ENCODE measurements around the gene COX7A2L.
"Not testable (repeated sequence)": the region's sequence is repeated elsewhere in the genome, so short reads cannot be mapped to it uniquely, and the experiment has no call there.

The COX7A2L gene, protein sequence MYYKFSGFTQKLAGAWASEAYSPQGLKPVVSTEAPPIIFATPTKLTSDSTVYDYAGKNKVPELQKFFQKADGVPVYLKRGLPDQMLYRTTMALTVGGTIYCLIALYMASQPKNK

DNA sequence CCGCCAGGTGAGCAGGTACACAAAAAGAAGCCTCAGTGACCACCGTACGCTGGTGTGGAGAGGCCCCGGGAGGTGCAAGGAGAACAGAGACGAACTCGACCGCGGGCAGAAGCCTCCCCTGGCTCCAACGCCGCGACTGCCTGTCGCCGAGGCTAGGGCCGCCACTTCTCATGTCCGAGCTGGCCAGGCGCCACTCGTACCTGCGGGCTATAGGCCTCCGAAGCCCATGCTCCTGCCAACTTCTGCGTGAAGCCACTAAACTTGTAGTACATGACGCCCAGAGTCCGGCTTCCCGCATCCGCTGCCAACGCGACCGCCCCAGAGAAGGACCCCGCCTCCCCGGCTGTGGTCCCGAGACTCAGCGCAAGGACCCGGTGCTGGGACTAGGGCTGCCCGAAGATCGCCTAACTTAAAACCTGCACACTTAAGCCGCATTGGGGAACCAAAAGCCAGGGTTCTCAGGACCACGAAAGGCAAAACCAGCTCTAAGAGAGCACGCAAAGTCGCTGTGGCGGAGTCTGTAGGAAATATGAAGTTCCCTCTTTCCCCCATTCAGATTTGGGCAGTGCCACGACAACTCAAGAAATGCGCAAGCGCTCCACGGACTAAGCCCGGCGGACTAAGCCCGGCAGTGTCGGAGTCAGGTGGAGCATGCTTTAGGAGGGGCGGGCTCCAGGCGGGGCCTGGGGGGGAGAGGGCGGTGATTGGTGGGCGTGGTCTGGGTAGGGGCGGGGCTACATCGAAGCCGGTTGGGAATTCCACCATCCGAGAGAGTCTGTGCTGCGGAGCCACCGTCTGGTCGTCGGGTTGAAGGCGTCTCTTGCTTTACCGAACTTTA is at the start of gene COX7A2L:
COX7A2L (minus strand) TSS at position 328 of the 838 bp plus-strand sequence; CDS start at position 272, 56 bp downstream.
- peak; percentile 96 to 98 for DNase-seq

DNA sequence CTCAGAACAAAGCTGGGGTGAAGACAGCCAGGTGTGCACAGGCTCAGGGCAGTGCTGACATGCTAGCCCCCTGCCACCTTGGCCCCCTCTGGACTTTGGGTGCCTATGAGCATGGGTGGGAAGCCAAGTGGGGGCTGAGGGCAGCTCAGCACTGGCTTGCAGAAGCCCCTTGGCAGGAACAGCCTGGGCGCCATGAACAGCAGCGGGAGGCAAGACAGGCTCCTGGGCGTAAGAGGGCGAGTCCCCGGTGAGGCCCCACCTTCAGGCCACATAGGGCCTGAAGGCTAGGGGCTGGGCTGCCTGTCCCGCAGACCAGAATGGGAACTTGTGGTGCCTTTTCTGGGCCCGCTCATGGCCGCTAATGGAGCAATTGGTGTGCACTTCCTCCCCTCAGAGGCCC is 47.0 kb upstream of the COX7A2L start:
- no peak for DNase-seq

DNA sequence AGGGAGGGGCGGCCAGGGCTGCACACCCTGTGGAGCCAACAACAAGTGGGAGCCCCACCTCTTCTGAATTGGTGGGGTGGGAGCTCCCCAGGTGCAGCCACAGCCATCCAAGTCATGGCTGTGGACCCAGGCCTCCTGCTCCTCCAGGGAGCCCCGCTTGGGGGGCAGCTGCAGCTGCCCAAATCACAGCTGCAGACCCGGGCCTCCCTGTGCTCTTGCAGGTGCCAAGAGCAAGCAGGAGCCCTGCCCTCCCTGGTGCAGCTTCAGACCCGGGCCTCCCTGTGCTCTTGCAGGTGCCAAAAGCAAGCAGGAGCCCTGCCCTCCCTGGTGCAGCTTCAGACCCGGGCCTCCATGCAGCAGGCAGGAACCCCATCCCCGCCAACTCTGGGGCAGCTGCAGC is 46.5 kb upstream of the COX7A2L start:
- no peak for DNase-seq

DNA sequence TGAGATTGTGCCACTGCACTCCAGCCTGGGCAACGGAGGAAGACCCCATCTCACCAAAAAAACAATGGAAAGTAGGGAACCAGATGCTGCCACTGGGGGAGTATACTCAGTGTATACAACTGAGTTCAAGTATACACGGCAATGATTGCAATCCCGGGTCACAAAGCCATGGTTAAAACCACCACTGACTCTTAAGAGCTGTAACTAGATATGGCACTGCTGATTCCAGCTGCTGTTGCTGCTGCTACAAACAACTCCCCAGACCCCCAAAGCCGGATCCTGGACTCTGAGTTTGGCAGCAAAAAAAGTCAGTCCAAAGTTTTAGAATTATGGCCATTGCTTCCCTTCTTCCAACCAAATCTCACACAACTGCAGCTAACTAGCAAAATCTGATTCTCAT is 43.7 kb upstream of the COX7A2L start:
- DNase-seq, result no peak

DNA sequence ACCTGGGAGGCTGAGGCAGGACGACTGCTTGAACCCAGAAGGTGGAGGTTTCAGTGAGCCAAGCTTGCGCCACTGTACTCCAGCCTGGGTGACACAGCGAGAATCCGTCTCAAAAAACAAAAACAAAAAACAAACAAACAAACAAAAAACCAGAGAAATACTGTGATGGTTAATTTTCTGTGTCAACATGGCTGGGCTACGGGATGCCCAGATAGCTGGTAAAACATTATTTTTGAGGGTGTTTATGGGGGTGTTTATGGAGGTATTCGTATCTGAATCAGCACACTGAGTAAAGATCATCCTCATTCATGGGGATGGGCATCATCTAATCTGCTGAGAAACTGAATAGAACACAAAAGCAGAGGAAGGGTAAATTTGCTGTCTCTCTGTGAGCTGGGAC is 40.8 kb upstream of the COX7A2L start:
- no peak for DNase-seq

DNA sequence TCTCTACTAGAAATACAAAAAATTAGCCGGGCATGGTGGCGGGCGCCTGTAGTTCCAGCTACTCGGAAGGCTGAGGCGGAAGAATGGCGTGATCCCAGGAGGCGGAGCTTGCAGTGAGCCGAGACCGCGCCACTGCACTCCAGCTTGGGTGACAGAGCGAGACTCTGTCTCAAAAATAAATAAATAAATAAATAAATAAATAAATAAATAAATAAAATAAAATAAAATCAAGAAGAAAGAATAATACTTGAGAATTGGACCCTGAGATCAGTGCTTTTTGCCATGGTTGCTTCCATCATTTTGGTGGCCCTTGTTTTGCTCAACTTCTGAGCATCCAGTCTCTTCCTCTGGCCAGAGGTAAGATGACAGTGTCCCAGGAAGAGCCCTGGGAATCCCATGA is 37.0 kb upstream of the COX7A2L start:
- not testable (repeated sequence) for DNase-seq

DNA sequence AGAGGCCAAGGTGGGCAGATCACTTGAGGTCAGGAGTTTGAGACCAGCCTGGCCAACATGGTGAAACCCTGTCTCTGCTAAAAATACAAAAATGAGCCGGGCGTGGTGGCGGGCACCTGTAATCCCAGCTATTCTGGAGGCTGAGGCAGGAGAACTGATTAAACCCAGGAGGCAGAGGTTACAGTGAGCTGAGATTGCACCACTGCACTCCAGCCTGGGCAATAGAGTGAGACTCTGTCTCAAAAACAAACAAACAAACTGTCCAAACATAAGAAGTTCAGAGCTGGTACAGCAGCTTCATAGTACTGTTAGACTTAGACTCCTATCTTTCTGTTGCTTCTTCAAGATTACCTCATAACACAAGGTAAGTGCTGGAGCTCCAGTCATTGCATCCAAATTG is 32.3 kb upstream of the COX7A2L start:
- DNase-seq, result not testable (repeated sequence)

DNA sequence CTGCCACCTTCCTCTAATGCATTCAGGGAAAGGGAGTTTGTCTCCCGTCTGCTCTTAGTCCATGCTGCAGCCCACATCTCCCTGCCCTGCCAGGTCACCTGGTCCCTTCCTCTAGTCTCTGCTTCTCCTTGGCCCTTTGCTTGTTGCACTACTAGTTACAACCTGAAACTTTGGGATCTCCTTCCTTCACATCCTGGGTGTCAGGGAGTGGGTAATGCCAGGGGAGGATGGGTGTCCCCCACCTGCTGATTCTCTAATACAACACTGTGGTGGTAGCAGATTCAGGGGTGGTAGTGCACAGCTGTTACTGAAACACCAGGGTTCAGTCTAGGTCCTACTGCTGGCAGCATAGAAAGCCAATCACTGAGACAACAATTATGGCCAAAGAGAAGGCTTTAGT is 31.2 kb upstream of the COX7A2L start:
- DNase-seq, result no peak

DNA sequence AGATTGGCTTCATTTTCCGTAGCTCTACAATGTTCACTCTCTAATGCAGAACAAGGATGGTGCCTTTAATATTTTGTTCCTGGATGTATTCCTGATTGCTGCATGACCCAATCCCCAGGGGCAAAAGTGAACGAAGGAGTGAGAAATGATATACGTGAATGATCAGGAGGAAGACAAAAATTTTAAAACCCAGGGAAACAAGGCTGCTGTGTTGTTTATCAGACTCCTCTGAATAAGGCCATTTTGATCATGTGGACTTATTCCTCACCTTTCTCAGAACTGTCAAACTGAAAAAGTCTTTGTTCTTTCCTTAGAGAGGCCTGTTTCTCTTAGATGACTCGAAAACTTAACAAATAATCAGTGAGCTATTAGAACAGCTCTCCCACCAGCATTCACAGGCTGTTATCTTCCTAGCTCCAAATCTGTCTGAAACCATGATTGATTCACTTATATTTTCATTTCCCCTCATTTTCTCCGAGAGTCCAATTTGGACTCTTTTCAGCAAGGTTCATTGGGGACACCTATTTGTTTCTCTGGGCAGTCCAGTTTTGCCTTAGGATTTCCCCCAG is 29.5 kb upstream of the COX7A2L start:
- DNase-seq, result no peak

DNA sequence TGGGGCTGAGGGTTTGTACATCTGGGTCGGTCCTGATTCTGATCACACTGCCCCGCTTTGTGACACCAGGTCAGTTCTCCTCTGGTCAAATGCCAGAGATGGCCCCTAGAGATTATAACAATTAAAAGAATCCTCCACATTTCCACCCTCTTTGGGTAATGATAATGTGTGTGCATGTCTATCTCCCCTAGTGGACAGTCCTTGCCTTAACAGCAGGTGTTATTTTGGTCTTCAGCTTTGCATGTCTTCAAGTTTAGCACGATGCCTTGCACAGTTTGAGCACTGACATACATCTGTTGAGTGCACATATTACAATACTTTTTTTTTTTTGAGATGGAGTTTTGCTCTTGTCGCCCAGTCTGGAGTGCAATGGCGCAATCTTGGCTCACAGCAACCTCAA is 25.7 kb upstream of the COX7A2L start:
- DNase-seq, result no peak

DNA sequence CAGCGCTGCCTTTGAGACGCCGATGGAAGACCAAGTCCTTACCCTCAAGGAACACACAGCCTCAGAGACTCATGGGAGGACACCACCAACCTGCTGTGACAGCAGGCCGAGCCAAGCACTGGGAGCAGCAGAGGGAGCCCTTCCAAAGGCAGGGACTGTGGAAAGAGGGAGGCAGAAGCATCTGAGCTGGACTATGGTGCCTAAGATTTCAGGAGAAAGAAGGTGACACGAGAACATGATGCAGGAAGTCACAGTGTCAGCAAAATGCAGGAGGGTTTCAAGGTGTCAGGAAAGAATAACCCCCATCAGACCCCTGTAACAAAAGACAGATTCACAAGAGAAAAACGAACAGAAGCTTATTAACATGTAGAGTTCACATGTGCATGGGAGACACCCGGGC is 24.2 kb upstream of the COX7A2L start:
- no peak for DNase-seq

DNA sequence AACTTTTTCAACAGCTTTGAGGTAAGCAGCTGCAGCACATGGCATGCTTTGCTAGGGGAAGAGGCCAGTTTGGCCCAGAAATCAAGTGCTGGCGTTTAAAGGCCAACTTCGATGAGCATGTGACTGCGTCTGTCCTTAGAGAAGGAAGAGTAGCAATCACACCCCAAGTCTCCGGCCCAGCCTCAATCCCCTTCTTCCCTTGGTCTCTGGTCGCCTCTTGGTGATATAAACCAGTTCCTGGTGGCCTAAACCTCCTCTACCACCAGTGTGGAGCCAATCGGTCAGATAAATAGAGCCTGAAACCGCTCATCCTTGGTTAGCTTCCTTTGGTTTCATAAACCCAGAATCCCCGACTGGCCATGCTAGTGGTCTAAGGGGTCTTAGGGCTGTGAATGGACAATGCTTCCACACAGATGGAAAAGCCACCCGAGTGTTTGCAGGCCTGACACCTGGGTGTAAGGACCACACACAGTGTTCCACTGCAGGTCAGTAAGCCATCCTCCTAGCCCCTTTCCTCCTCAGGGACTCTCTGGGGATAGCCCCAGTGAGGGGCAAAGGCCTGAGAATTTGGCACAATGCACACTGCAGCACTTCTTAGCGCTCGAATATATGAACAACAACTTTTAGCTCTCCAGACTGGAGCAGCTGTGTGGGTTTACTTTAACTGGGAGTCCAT is 23.0 kb upstream of the COX7A2L start:
- no peak for DNase-seq

DNA sequence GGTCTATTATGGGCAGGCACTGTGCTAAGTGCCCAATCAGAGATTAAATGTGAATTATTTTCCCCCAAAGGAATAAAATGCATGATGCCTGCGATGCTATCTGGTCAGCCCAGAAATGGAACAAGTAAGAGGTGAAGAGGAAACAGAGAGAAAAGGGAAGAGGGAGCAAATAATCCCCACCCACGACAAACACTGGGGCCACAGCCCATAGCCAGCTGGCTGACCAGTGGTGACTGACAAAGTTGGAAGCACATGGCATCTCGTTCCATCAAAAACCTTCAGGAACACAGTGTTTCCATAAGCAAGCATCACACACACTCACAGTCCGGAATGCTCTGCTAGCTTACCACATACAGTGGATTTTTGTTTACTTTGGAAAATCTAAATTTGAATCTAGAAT is 21.1 kb upstream of the COX7A2L start:
- DNase-seq, result no peak

DNA sequence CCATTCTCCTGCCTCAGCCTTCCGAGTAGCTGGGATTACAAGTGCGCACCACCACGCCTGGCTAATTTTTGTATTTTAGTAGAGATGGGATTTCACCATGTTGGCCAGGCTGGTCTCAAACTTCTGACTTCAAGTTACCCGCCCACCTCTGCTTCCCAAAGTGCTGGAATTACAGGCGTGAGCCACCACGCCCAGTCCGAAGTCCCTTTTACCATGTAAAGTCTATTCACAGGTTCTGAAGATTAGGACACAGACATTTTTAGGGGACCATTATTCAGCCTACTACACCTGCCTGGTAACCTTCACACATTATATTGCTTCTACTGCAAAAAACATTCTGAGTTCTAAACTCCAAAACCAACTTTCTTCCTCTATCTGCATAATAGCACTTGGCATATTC is 19.0 kb upstream of the COX7A2L start:
- not testable (repeated sequence) for DNase-seq

DNA sequence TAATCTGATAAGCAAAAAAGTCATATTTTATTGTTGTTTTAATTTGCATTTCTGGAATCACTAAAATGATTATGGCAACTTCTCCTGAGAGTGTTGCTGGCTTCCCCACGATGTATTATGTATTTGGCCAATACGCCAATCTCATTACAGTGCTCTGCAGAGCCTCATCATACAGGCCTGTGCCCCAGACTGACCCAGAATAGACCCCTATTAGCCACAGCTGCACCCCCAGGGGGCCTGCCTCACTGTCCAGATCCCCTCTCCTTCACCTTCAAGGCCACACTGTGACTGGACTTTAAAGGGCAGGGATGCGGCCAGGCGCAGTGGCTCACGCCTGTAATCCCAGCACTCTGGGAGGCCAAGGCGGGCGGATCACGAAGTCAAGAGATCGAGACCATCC is 17.4 kb upstream of the COX7A2L start:
- no peak for DNase-seq

DNA sequence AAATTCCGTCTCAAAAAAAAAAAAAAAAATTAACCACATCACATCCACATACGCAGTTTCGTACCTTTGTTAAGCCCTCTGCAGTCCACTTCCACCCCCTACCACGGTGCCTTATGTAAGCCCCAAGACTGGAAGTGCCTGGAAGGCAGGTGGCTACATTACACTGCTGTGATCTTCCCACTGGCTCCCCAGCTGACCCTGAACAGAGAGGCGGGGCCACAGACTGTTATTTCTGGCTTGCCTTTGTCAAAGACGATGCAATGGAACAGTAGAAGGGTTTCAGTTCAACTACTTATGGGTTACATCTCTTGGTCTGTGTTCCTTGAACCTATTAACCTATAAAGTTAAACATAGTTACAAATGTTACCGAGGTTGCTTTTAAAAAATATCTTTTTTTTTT is 15.7 kb upstream of the COX7A2L start:
- no peak for DNase-seq

DNA sequence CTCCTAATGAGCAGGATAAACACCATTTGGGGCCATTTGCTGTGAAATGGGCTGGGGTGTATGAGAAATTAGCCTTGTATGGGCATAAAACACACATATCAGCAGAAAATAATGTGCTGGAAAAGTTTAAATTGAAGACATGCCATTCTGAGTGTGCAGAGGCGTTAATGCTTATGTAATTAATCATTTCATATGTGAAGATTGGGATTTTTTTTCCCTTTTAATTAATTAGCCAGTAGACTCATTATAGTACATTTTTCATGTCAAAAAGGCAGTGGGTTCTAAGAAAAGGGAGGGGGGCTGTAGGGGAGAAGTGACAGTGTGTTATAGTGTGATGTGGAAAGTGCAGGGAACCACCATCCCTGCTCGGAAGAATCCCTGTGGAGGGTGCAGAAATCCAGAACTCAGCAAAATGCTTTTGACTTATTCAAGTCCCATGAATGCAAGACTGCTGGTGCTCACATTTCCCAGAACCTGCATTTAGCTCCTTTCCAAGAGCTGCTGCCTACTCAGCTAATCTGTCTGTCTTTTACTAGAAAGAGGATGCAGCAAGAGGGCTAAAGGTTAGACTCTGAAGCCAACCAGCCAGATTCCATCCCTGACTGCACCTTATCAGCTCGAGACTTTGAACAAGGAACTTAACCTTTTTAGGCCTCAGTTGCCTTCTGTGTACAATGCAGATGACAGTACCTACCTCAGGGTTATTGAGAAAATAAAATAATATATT is 11.6 kb upstream of the COX7A2L start:
- DNase-seq, result no peak

DNA sequence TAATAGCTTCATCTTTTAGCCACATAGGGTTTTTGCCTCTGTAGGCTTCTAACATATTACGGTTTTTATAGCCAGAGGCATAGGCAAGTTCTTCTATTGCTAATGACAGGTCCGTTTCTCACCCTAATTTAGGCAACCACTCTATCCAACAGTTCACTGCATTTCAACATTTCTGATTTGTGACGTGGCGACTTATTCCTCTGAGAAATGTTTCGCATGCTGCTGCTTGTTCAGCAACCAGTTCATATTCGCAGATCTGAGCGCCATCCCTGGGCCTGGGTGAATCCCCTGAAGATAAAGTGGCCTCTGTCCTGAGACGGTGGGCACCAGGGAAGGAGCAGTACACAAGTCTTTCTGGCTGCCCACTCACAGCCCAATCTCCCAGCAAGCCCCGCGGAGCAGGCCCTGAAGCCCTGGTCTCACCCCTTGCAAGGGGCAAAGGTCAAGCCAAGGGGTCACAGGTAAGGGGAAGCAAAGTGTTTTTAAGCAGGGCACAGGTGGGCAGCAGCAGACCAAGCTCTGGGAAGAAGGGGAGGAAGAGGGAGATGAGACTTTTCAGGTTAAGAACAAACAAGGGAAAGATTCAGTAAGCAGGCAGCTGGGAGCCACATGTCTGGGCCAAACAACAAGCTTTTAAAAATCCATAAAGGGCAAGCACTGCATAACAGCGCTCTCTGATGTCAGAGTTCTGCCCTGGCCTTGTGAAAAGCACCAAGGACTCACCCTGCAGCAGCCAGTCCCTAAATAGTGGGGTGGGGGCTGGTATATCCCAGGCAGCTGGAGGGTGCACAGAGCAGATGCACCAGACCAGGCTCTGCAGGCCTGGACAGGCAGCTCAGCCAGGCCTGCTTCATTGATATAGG is 10.8 kb upstream of the COX7A2L start:
- DNase-seq, result no peak

DNA sequence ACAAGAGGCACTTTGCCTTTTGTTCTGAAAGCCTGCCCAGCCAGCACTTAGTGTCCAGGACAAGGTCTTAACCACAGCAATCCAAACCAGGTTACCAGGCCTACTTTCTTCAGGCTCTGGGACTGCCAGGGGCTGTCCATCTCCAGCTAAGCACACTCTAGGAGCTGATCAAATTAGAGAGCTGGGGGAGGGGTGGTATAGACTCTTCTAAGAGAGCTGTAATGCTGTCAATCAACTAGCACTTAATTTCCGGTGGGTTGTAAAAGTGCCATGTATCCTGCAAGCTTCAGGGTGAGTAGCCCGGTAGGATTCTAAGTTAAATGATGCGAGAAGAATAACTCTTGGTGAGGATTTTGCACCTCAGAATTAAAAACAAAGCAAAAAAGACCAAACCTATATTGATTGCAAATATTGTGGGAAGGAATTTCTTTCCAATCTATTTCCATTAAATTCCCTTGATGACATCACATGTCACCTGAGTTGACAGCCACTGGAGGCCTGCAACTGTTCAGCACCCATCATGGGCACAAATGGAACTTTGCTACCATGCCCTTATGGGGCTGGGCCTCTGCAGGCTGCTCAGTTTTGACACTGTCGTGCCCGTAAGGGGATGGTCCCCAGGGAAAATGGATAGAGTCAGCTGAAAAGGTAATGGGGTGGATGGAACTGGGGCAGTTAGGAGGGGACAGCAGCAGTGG is 8.7 kb upstream of the COX7A2L start:
- no peak for DNase-seq

DNA sequence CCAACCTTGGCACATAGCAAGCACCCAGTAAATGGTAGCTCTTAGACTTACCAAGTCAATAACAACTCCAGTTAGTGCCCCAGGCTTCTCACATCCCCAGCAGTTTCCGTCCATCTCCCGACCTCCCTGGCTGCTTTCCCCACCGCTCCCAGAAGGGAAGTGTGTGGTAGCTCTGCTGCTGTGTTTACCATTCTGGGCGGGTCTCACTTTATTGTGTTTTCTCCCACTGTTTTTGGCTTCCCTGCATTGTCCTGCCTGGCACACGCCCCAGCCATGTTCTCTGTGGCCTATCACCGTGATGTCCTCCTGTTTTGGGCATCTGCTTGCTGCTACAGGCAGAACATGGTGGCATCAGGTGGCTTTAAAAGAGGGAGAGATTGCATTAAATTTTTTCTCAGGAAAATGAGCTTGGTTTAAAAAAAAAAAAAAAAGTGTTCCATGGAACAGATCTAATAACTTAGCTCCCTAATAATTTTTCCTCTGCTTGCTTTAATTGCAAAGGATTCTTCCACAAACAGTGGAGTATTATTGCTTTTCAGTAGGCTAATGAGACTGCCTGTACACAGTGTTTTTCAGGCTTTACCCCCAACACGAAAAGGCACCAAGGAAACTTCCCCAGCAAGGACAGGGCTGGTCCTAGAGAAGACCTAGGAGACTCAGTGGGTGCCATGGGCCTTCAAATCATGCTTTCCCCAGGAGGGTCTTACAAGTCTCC is 8.0 kb upstream of the COX7A2L start:
- DNase-seq, result no peak

DNA sequence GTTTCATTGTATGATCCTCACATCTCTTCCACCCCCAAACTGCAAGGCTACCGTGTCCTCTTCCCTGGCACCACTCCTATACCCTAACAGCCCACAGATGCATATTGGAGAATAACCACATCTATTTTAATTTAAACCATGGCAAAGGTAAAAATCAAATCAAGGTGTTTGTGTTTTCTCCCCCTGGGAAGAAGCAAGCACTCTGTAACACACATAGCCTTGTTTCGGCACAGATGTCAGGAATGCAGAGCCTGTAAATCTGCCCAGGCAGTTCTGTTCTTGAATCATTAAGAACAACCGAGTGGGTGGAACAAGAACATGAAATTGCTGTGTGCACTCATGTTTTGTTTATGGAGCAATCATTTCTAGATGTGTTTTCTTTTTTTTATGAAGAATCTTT is 6.8 kb upstream of the COX7A2L start:
- DNase-seq, result no peak

All from CD4-positive, alpha-beta T cell treated with Interferon alpha-2 for 1 hour (primary cell).